Fibroblast of lung (primary cell): Measurements from ENCODE around the gene CCDC157. TPM values are rescaled to one million over a fixed set of nuclear protein-coding genes. Genes with fewer than 3 reads are reported as not detected.
"Not testable (repeated sequence)": the region's sequence is repeated elsewhere in the genome, so short reads cannot be mapped to it uniquely, and the experiment has no call there.

Experiments used
- DNase-seq, 2 donors: peaks; one replicate each; pipeline versions ENCODE4 v3.0.0 to v3.0.0-alpha.2; 2010; ENCODE audit warnings: low read depth in 2 of 2
- H2AFZ ChIP-seq: 2 replicates; pipeline ENCODE4 v1.5.1; 2012; ENCODE audit warnings: low read length, control low read depth, inconsistent platforms
- H3K27ac ChIP-seq: 2 replicates; pipeline ENCODE4 v1.5.1; 2011; ENCODE audit warnings: low read length, control low read depth; ENCODE audit not compliant: insufficient read depth
- H3K27me3 ChIP-seq: 2 replicates; pipeline ENCODE4 v1.5.1; 2011; ENCODE audit warnings: mild to moderate bottlenecking, low read length; ENCODE audit not compliant: control insufficient read depth, insufficient read depth
- H3K36me3 ChIP-seq: 2 replicates; pipeline ENCODE4 v1.5.1; 2011; ENCODE audit warnings: low read length; ENCODE audit not compliant: control insufficient read depth, insufficient read depth
- H3K4me1 ChIP-seq: 2 replicates; pipeline ENCODE4 v1.5.1; 2011; ENCODE audit warnings: low read length; ENCODE audit not compliant: control insufficient read depth, insufficient read depth; ENCODE audit errors: extremely low read depth
- H3K4me2 ChIP-seq: 2 replicates; pipeline ENCODE4 v1.5.1; 2011; ENCODE audit warnings: low read length, control low read depth; ENCODE audit not compliant: insufficient read depth; ENCODE audit errors: extremely low read depth
- H3K4me3 ChIP-seq, 4 experiments: fragments of 200-600 bp in 1 of 4; sonication (generic) in 1 of 4; replicated peaks in 1 of 4; 2 replicates each; pipeline ENCODE4 v1.5.1; 2011 to 2016; ENCODE audit warnings: low read length in 4 of 4, low read depth in 3 of 4, mild to moderate bottlenecking in 3 of 4, control low read depth in 2 of 4, inconsistent platforms in 1 of 4, mixed read lengths in 1 of 4; ENCODE audit not compliant: insufficient read depth in 1 of 4; ENCODE audit errors: control extremely low read depth in 1 of 4
- H3K79me2 ChIP-seq: 2 replicates; pipeline ENCODE4 v1.5.1; 2012; ENCODE audit warnings: mild to moderate bottlenecking, low read length, inconsistent platforms; ENCODE audit not compliant: control insufficient read depth, insufficient read depth
- H3K9ac ChIP-seq: 2 replicates; pipeline ENCODE4 v1.5.1; 2011; ENCODE audit warnings: mild to moderate bottlenecking, low read length, control low read depth; ENCODE audit not compliant: insufficient read depth
- H3K9me3 ChIP-seq: 2 replicates; pipeline ENCODE4 v1.5.1; 2012; ENCODE audit warnings: low read depth, low read length; ENCODE audit not compliant: control insufficient read depth, insufficient read depth
- H4K20me1 ChIP-seq: 2 replicates; pipeline ENCODE4 v1.5.1; 2011; ENCODE audit warnings: low read length; ENCODE audit not compliant: control insufficient read depth, insufficient read depth; ENCODE audit errors: extremely low read depth
- EZH2 ChIP-seq: IDR thresholded peaks from 2 replicates; pipeline ENCODE4 v1.5.1; 2012; ENCODE audit warnings: low read length, control low read depth, mild to moderate bottlenecking; ENCODE audit errors: missing control alignments
- polyA plus RNA-seq, 2 donors: library from polyadenylated mRNA; depleted of rRNA in 1 of 2; stranded (reverse) in 1 of 2; unstranded in 1 of 2; fragments of >200 nt; gene quantifications; 2 replicates each; pipeline ENCODE4 v1.2.1, GENCODE V29; 2011 to 2012; ENCODE audit warnings: missing spikeins in 1 of 2
- total RNA-seq: library from RNA; depleted of rRNA; stranded (reverse); fragments of >200 nt; gene quantifications from 2 replicates; pipeline ENCODE4 v1.2.1, GENCODE V29; 2014
- TF ChIP-seq, protein P1 (sequence below), 2 donors: IDR thresholded peaks in 1 of 2; conservative IDR thresholded peaks in 1 of 2; 1 replicate in 1 of 2; 2 replicates in 1 of 2; pipeline ENCODE4 v1.5.1; 2011 to 2012; ENCODE audit warnings: low read length in 2 of 2, control low read depth in 1 of 2, inconsistent platforms in 1 of 2, low read depth in 1 of 2, mild to moderate bottlenecking in 1 of 2

CCDC157 gene
- total and polyA plus RNA-seq, 2 donors (not counting 1 experiment from before 2014, with no cell fraction given): 0.77 to 1.5 TPM

DNA sequence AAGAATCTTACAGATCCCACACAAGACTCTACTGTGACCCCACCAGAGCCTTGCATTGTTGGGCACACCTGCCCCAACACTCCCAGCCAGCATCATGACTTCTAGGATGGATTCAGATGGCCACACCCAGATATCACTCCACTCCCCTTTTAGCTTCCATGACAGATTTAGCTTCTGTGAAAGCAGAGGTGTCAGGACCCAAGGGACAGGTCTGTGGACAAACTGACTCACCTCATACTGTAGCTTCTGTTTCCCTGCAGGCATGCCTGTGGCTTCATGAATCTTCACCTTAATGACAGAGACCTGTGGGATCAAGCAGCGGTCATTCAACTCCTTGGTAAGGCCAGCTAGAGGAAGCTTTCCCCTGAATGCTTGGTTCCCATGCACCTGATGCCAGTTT, 21.6 kb upstream of the CCDC157 start:
- Histone ChIP-seq H3K27me3 (no peaks in the 10 kb centered on the region), H3K4me1 (no peaks in the 10 kb centered on the region), H3K4me2 (no peak overlapping the region), H3K9ac (no peak overlapping the region), H3K9me3 (no peaks in the 10 kb centered on the region), H4K20me1 (no peaks in the 10 kb centered on the region), H3K79me2 (no peaks in the 10 kb centered on the region), H2AFZ (no peak overlapping the region), H3K27ac (no peak overlapping the region), H3K36me3 (peaks cover 46% of the 10 kb centered on the region), H3K4me3 (no peak overlapping the region)
- no peak for TF ChIP-seq EZH2
- TF ChIP-seq, protein P1, sequence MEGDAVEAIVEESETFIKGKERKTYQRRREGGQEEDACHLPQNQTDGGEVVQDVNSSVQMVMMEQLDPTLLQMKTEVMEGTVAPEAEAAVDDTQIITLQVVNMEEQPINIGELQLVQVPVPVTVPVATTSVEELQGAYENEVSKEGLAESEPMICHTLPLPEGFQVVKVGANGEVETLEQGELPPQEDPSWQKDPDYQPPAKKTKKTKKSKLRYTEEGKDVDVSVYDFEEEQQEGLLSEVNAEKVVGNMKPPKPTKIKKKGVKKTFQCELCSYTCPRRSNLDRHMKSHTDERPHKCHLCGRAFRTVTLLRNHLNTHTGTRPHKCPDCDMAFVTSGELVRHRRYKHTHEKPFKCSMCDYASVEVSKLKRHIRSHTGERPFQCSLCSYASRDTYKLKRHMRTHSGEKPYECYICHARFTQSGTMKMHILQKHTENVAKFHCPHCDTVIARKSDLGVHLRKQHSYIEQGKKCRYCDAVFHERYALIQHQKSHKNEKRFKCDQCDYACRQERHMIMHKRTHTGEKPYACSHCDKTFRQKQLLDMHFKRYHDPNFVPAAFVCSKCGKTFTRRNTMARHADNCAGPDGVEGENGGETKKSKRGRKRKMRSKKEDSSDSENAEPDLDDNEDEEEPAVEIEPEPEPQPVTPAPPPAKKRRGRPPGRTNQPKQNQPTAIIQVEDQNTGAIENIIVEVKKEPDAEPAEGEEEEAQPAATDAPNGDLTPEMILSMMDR (conservative IDR thresholded peaks at IDR 0.05 in 1 of 2, IDR thresholded peaks at IDR 0.05 in 1 of 2; ENCODE audit: low read depth in 1 of 2, low read length in 2 of 2): no peak
- no peak for DNase-seq

DNA sequence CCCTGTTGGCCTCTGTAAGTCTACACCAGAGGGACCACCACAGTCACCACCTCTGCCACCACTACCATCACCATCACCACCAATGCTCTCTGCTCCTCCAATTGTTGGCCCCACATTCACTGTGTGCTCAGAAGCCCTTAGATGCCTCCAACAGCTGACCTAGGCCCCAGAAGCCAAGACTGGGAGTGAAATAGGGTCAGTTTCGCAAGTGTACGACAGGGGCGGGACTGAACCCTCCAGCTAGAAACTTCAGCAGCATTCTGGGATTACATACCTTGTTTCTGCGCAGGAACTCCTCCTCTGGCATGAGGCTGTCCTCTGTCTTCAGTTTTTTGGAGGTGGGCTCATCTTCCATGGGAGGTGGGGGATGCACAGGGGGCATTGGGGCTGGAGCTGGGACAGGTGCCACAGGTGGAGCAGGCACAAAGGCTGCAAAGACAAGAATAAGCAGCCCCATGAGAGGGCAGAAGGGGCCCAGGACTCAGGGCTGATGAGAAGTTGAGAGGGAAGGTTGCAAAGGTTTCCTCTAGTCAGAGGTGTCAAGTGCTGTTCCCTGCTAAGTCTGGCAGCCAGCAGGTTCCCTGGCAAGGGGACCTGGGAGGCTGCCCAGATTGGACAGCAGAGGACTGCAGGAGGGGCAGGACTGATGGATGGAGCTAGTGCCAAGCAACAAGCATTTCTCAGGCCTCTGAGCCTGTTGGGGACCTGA, 19.9 kb upstream of the CCDC157 start:
- Histone ChIP-seq H3K4me1 (no peaks in the 10 kb centered on the region), H4K20me1 (no peaks in the 10 kb centered on the region), H2AFZ (no peak overlapping the region), H3K36me3 (peaks cover 54% of the 10 kb centered on the region), H3K4me3 (no peak overlapping the region), H3K79me2 (no peaks in the 10 kb centered on the region), H3K9me3 (no peaks in the 10 kb centered on the region), H3K27ac (no peak overlapping the region), H3K9ac (no peak overlapping the region), H3K4me2 (no peak overlapping the region), H3K27me3 (no peaks in the 10 kb centered on the region)
- no peak for TF ChIP-seq EZH2
- TF ChIP-seq, protein P1 (conservative IDR thresholded peaks at IDR 0.05 in 1 of 2, IDR thresholded peaks at IDR 0.05 in 1 of 2; ENCODE audit: low read depth in 1 of 2, low read length in 2 of 2): no peak
- DNase-seq: no peak

DNA sequence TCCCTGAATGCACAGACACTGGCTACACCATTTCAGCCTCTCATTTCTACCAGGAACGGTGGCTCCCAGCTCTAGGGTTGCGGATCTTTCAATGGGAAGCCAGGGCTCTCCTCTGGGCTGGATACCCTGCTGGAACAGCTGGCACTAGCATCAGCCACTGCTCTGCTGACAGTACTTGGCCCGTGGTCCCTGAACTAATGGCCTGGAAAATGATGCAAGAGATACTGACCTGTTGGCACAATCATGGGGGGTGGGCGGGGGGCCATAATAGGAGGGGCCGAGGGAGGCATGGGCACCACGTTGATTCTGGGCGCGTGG, 19.4 kb upstream of the CCDC157 start:
- Histone ChIP-seq H3K4me1 (no peaks in the 10 kb centered on the region), H2AFZ (no peak overlapping the region), H3K79me2 (no peaks in the 10 kb centered on the region), H3K4me3 (no peak overlapping the region), H4K20me1 (no peaks in the 10 kb centered on the region), H3K4me2 (no peak overlapping the region), H3K9me3 (no peaks in the 10 kb centered on the region), H3K27me3 (no peaks in the 10 kb centered on the region), H3K27ac (no peak overlapping the region), H3K36me3 (peaks cover 54% of the 10 kb centered on the region), H3K9ac (no peak overlapping the region)
- no peak for DNase-seq
- no peak for TF ChIP-seq EZH2
- TF ChIP-seq, protein P1 (conservative IDR thresholded peaks at IDR 0.05 in 1 of 2, IDR thresholded peaks at IDR 0.05 in 1 of 2; ENCODE audit: low read depth in 1 of 2, low read length in 2 of 2): no peak

DNA sequence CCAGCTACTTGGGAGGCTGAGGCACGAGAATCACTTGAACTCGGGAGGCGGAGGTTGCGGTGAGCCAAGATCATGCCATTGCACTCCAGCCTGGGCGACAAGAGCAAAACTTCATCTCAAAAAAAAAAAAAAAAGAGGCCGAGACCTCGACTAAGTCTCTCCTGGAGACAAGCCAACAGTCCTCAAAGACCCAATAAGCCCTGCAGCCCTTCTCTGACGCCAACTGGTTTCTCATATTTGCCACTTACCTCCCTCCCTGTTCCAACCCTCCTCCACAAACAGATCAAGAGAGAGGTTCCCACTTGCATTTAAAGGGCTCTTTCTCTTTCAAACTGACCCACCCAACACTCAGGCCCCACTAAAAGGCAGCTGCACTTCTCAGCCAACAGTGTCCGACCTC, 18.5 kb upstream of the CCDC157 start:
- not testable (repeated sequence) for H3K27me3 ChIP-seq, DNase-seq, H3K79me2 ChIP-seq, H2AFZ ChIP-seq, H3K4me2 ChIP-seq, H3K9ac ChIP-seq, H3K4me1 ChIP-seq, H3K27ac ChIP-seq, H3K9me3 ChIP-seq, H4K20me1 ChIP-seq, H3K4me3 ChIP-seq
- H3K36me3 ChIP-seq: peaks cover 56% of the 10 kb centered on the region
